Lower leg skin (tissue), 3 donors: ENCODE data around the gene PLEKHG7.

Experiments
- CTCF ChIP-seq, 3 donors: fragments of 450-650 bp; IDR thresholded peaks; one replicate each; pipeline ENCODE4 v1.5.1; 2016; ENCODE audit warnings: antibody characterized with exemption in 3 of 3, mild to moderate bottlenecking in 3 of 3, moderate library complexity in 2 of 3
- POLR2A ChIP-seq, 2 donors: fragments of 450-650 bp; IDR thresholded peaks; one replicate each; pipeline ENCODE4 v1.6.1; 2016 to 2017; ENCODE audit warnings: antibody characterized with exemption in 2 of 2, mild to moderate bottlenecking in 1 of 2, moderate library complexity in 1 of 2

GRCh38 chr12:92769124-92769901 is 66.5 kb downstream of the PLEKHG7 start:
- TF ChIP-seq CTCF (IDR thresholded peaks at IDR 0.05) (no peak), POLR2A (IDR thresholded peaks at IDR 0.05) (no peak)
